Loucy (cell line): ENCODE measurements around the gene SLC29A1.
A peak's percentile ranks its signal among the peaks of the same experiment; 100 is the strongest.

Experiments used
- H2AFZ ChIP-seq: fragments of 200-600 bp; sonication (generic); 2 replicates; pipeline ENCODE4 v1.6.0; 2016; ENCODE audit warnings: antibody characterized with exemption, mild to moderate bottlenecking, low read length, moderate library complexity
- H3F3A ChIP-seq: fragments of 200-600 bp; 2 replicates; pipeline ENCODE4 v1.6.0; 2016; ENCODE audit warnings: antibody characterized with exemption, low read depth, mild to moderate bottlenecking
- H3K27me3 ChIP-seq: fragments of 200-600 bp; sonication (generic); 2 replicates; pipeline ENCODE4 v1.6.1; 2014; ENCODE audit warnings: low read length, mild to moderate bottlenecking; ENCODE audit not compliant: insufficient read depth, poor library complexity, severe bottlenecking
- H3K36me3 ChIP-seq: fragments of 200-600 bp; sonication (generic); 2 replicates; pipeline ENCODE4 v1.6.1; 2016; ENCODE audit warnings: low read length; ENCODE audit not compliant: insufficient read depth
- H3K4me1 ChIP-seq: fragments of 200-600 bp; sonication (generic); 2 replicates; pipeline ENCODE4 v1.5.1; 2014; ENCODE audit warnings: low read length, mild to moderate bottlenecking; ENCODE audit not compliant: insufficient read depth, poor library complexity, severe bottlenecking
- H3K4me2 ChIP-seq: fragments of 200-600 bp; sonication (generic); 2 replicates; pipeline ENCODE4 v1.6.0; 2014; ENCODE audit warnings: antibody characterized with exemption, low read length, low read depth, mild to moderate bottlenecking; ENCODE audit not compliant: poor library complexity, severe bottlenecking
- H3K4me3 ChIP-seq: fragments of 200-600 bp; sonication (generic); 2 replicates; pipeline ENCODE4 v1.5.1; 2014; ENCODE audit warnings: low read length, mild to moderate bottlenecking, mixed read lengths; ENCODE audit not compliant: poor library complexity, severe bottlenecking
- H3K79me2 ChIP-seq: fragments of 200-600 bp; sonication (generic); 2 replicates; pipeline ENCODE4 v1.6.1; 2014; ENCODE audit warnings: low read length; ENCODE audit not compliant: insufficient read depth
- H3K9ac ChIP-seq: fragments of 200-600 bp; sonication (generic); 2 replicates; pipeline ENCODE4 v1.6.0; 2014; ENCODE audit warnings: mild to moderate bottlenecking, low read depth, low read length, moderate library complexity; ENCODE audit not compliant: poor library complexity, severe bottlenecking
- H3K9me2 ChIP-seq: fragments of 200-600 bp; sonication (generic); replicated peaks from 2 replicates; pipeline ENCODE4 v1.6.1; 2016; ENCODE audit warnings: low read depth, low read length, mixed read lengths
- H3K9me3 ChIP-seq: fragments of 200-600 bp; sonication (generic); 2 replicates; pipeline ENCODE4 v1.6.1; 2014; ENCODE audit warnings: mild to moderate bottlenecking, antibody characterized with exemption, low read length, low read depth; ENCODE audit not compliant: insufficient read depth
- H4K20me1 ChIP-seq: fragments of 200-600 bp; sonication (generic); 2 replicates; pipeline ENCODE4 v1.6.0; 2014; ENCODE audit warnings: antibody characterized with exemption, low read length, mild to moderate bottlenecking; ENCODE audit not compliant: insufficient read depth, poor library complexity, severe bottlenecking
- CTCF ChIP-seq: fragments of 200-600 bp; sonication (generic); conservative IDR thresholded peaks from 2 replicates; pipeline ENCODE4 v1.5.1; 2014; ENCODE audit warnings: mild to moderate bottlenecking, antibody characterized with exemption, low read length
- EZH2phosphoT487 ChIP-seq: fragments of 200-600 bp; IDR thresholded peaks from 2 replicates; pipeline ENCODE4 v1.6.1; 2018; ENCODE audit warnings: antibody characterized with exemption, mild to moderate bottlenecking, moderate library complexity, borderline replicate concordance

SLC29A1 gene

GRCh38 chr6:44232676-44233566 is 9.5 kb downstream of the SLC29A1 start:
- no peak overlapping the region for H3K4me2 ChIP-seq

DNA sequence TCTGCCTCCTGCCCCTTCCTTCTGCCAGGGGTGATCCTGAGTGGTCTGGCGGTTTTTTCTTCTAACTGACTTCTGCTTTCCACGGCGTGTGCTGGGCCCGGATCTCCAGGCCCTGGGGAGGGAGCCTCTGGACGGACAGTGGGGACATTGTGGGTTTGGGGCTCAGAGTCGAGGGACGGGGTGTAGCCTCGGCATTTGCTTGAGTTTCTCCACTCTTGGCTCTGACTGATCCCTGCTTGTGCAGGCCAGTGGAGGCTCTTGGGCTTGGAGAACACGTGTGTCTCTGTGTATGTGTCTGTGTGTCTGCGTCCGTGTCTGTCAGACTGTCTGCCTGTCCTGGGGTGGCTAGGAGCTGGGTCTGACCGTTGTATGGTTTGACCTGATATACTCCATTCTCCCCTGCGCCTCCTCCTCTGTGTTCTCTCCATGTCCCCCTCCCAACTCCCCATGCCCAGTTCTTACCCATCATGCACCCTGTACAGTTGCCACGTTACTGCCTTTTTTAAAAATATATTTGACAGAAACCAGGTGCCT is 10.2 kb downstream of the SLC29A1 start:
- H3F3A ChIP-seq: no peaks in the 10 kb centered on the region
- H3K9me3 ChIP-seq: no peaks in the 10 kb centered on the region
- no peak overlapping the region for H3K9ac ChIP-seq
- H3K4me1 ChIP-seq: no peaks in the 10 kb centered on the region
- H3K4me3 ChIP-seq: no peak overlapping the region
- no peak overlapping the region for H2AFZ ChIP-seq
- peaks cover 5% of the 10 kb centered on the region; the same call in 1 of the 2 replicates for H3K36me3 ChIP-seq
- H3K4me2 ChIP-seq: no peak overlapping the region
- H4K20me1 ChIP-seq: no peaks in the 10 kb centered on the region
- H3K79me2 ChIP-seq: no peaks in the 10 kb centered on the region
- TF ChIP-seq EZH2phosphoT487: no peak
- no peak for TF ChIP-seq CTCF
- no peaks in the 10 kb centered on the region for H3K27me3 ChIP-seq
- H3K9me2 ChIP-seq: no peaks in the 10 kb centered on the region

More at GRCh38 chr6:44232676-44233566, 9.5 kb downstream of the SLC29A1 start:
- no peak overlapping the region for H3K4me3 ChIP-seq
- H3K9ac ChIP-seq: no peak overlapping the region
- no peaks in the 10 kb centered on the region for H3K9me2 ChIP-seq
- no peaks in the 10 kb centered on the region for H3F3A ChIP-seq
- no peaks in the 10 kb centered on the region for H3K4me1 ChIP-seq
- no peaks in the 10 kb centered on the region for H3K9me3 ChIP-seq
- H3K36me3 ChIP-seq: peaks cover 5% of the 10 kb centered on the region; the same call in 1 of the 2 replicates
- H3K79me2 ChIP-seq: no peaks in the 10 kb centered on the region
- no peaks in the 10 kb centered on the region for H4K20me1 ChIP-seq
- TF ChIP-seq EZH2phosphoT487 (no peak), CTCF (no peak)
- no peak overlapping the region for H2AFZ ChIP-seq
- no peaks in the 10 kb centered on the region for H3K27me3 ChIP-seq

DNA sequence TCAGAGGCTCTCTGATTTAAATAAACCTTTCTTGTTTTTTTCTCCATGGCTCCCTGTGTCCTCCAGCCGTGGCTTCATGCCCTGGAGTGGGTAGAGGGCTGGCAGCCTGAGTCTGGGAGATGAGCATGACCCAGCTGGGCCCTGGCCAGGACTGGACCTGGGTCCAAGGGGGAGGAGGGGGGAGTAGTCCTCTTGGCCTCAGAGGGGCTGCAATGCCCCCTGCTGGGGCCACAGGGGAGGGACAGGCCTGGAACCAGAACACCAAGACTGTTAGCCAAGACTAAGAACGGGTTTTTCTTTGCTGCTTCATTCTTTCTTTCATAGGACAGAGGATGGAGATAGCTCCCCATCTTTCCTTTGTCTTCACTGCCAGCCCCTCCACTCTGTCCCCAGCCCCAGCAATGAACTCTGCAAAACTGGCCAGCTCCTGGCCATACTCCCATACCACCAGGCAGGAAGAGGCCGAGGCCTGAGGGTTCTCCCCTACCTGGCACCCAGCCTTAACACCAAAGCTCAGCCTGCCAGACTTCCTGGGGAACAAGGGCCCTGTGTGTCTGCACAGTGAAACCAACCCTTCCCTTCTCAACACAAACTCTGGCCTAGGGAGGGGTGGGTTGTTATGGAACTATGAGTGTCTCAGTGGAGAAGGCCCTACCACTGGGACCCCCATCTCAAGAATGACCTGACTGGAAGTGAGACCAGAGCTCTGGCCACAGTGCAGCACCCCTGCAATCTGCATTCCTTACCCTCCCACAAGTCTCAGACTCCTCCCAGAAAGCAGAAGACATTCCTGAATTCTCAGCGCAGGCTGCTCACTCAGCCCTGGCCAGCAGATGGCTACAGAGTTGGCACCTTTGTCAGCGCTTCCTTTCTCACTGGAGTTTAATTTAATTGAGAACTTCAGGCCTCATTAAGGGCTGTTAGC is 11.0 kb downstream of the SLC29A1 start:
- H3K36me3 ChIP-seq: peaks cover 5% of the 10 kb centered on the region; the same call in 1 of the 2 replicates
- H3K9me3 ChIP-seq: no peaks in the 10 kb centered on the region
- H3F3A ChIP-seq: no peaks in the 10 kb centered on the region
- no peak overlapping the region for H3K9ac ChIP-seq
- TF ChIP-seq CTCF (peak; percentile 93), EZH2phosphoT487 (no peak)
- H3K4me2 ChIP-seq: no peak overlapping the region
- H3K4me1 ChIP-seq: no peaks in the 10 kb centered on the region
- no peaks in the 10 kb centered on the region for H4K20me1 ChIP-seq
- no peak overlapping the region for H3K4me3 ChIP-seq
- no peaks in the 10 kb centered on the region for H3K79me2 ChIP-seq
- H3K27me3 ChIP-seq: no peaks in the 10 kb centered on the region
- no peak overlapping the region for H2AFZ ChIP-seq
- no peaks in the 10 kb centered on the region for H3K9me2 ChIP-seq
